ENCODE results near the gene TDRD6.

TDRD6 gene

DNA sequence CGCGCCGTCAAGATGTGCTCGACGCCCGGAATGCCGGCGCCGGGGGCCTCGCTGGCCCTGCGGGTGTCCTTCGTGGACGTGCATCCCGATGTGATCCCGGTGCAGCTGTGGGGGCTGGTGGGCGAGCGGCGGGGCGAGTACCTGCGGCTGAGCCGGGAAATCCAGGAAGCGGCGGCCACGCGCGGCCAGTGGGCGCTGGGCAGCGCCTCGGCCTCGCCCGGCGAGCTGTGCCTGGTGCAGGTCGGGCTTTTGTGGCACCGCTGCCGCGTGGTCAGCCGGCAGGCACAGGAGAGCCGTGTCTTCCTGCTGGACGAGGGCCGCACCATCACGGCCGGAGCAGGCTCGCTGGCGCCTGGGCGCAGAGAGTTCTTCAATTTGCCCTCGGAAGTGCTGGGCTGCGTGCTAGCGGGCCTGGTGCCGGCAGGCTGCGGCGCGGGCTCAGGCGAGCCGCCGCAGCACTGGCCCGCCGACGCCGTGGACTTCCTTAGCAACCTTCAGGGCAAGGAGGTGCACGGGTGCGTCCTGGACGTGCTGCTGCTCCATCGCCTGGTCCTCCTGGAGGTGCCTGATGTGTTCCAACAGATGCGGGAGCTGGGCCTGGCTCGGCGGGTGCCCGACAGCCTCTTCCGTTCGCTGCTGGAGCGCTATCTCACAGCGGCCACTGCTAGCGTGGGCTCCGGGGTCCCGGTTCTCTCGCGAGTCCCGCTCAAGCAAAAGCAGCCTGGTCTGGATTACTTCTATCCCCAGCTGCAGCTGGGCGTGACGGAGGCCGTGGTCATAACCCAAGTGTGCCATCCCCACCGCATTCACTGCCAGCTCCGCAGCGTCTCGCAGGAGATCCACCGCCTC, 656 bp downstream of the TDRD6 start:
- no peak for DNase-seq (ENCODE audit: low read depth in 2 of 2, low spot score in 1 of 2)

GRCh38 chr6:46688966-46689335, 1.3 kb downstream of the TDRD6 start:
- no peak for DNase-seq (ENCODE audit: low read depth in 2 of 2, low spot score in 1 of 2)

DNA sequence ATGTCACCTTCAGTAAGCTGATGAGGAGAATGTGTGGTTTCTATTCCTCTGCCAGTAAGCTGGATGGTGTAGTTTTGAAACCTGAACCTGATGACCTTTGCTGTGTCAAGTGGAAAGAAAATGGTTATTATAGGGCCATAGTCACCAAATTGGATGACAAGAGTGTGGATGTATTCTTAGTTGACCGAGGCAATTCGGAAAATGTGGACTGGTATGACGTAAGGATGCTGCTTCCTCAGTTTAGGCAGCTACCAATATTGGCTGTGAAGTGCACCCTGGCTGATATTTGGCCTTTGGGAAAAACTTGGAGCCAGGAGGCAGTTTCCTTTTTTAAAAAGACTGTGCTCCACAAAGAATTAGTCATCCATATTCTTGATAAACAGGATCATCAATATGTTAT, 2.0 kb downstream of the TDRD6 start:
- DNase-seq (ENCODE audit: low read depth in 2 of 2, low spot score in 1 of 2) = no peak

DNA sequence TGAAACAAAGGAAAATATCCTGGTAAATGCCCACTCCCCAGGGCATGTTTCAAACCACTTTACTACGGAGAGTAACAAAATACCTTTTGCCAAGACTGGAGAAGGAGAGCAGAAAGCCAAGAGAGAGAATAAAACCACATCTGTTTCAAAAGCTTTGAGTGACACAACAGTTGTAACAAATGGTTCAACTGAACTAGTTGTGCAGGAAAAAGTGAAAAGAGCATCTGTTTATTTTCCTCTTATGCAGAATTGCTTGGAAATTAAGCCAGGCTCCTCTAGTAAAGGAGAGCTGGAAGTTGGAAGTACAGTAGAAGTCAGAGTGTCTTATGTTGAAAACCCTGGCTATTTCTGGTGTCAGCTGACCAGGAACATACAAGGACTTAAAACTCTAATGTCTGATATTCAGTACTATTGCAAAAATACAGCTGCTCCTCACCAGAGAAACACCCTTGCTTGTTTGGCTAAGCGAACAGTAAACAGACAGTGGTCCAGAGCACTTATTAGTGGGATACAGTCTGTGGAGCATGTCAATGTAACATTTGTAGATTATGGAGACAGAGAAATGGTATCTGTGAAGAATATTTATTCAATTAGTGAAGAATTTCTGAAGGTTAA, 2.6 kb downstream of the TDRD6 start:
- no peak for DNase-seq (ENCODE audit: low read depth in 2 of 2, low spot score in 1 of 2)

DNA sequence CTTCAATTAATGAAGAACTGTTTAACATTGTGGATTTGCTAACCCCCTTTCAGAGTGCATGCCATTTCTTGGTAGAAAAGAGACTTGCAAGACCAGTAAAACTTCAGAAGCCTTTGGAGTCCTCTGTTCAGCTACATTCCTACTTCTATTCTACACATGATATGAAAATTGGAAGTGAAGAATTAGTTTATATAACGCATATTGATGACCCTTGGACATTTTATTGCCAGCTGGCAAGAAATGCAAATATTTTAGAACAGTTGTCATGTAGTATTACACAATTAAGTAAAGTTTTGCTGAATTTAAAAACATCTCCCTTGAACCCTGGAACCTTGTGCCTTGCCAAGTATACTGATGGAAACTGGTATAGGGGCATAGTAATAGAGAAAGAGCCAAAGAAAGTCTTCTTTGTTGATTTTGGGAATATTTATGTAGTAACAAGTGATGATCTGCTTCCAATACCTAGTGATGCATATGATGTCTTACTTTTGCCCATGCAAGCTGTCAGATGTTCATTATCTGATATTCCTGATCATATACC, 3.3 kb downstream of the TDRD6 start:
- DNase-seq (ENCODE audit: low read depth in 2 of 2, low spot score in 1 of 2) = no peak

GRCh38 chr6:46699970-46700369, 12.3 kb downstream of the TDRD6 start:
- no peak for DNase-seq (ENCODE audit: low read depth in 2 of 2, low spot score in 1 of 2)

- no peak for DNase-seq (ENCODE audit: low read depth in 2 of 2, low spot score in 1 of 2)
Observed at GRCh38 chr6:46704562-46704961, 16.9 kb downstream of the TDRD6 start.

DNA sequence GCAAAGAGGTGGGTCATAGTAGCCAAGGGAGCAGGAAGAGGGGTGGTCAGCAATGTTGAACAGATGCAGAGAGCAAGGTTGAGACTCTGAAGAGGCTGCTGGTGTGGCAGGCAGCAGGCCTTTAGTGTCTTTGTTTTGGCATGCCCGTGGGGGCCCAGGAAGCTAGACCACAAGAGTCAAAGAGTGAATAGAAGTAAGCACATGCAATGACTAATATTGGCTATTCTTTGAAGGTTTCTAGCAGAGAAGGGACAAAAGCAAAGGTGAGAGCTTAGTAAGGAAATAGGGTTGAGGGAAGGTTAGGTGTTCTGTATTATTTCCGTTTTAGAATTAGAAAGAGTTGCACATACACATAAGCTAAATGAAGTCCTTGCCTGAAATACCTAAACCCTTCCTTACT, 18.8 kb downstream of the TDRD6 start:
- no peak for DNase-seq (ENCODE audit: low read depth in 2 of 2, low spot score in 1 of 2)

DNA sequence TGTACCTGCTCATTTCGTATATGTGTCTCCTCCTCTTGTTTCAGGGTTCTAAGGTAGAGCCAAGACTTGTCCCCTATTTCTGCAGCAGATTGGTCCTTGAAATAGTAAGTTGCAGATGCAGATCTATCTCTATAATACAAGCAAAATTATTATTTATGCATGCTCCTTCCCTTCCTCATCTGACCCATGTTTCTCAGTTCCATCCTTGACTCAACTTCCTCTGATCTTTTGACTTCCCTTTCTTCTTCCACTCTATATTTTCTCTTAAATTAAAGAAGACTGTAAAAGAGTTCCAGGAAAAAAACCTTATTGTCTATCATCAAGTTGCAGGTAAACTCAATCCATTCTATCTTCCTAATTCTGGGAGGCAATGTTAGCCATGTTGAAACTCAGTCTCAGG, 23.8 kb downstream of the TDRD6 start:
- DNase-seq (ENCODE audit: low read depth in 2 of 2, low spot score in 1 of 2) = no peak

GRCh38 chr6:46715141-46715540, 27.5 kb downstream of the TDRD6 start:
- DNase-seq (ENCODE audit: low read depth in 2 of 2, low spot score in 1 of 2) = no peak

DNA sequence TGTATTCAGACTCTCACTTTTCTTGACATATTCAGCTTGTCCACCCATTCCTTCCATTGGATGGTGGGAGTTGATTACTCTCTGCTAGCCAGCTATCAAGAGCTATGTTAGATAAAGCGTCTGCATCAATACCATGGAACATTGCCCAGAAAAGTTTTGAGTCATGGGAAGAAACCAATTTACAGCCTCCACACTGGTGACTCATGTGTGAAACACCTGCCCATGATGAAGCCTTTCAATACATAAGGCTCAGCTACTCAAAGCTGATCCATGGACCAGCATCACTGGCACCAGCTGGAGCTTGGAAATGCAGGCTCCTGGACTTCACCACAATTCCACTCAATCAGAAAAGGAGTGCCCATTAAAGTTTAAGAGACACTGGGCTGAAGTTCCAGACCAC, 31.4 kb downstream of the TDRD6 start:
- no peak for DNase-seq (ENCODE audit: low read depth in 2 of 2, low spot score in 1 of 2)

- DNase-seq (ENCODE audit: low read depth in 2 of 2, low spot score in 1 of 2) = no peak
Observed at GRCh38 chr6:46720401-46720800, 32.7 kb downstream of the TDRD6 start.

DNA sequence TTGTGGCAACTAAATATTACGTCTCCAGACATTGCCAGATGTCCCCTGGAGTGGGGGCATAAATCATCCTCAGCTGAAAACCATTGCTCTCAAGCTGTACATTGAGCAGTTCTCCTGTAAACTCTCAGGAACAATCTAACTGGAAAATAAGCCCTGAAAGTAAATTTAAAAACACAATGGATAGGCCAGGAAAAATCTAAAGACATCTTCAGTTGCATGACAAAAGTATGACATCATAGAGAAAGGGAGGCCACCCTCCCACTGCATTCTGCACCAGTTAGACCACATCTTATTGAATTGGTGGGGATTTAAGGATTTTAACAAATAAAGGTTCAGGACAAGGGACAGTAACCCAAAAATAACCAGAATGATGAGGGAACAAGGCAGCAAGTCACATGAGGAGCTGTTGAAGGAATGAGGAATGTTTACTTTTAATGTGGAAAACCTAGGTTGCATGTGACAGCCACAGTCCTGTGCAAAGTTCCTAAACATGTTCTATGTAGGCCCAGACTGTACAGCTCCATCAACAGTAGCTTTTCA, 42.2 kb downstream of the TDRD6 start:
- no peak for DNase-seq (ENCODE audit: low read depth in 2 of 2, low spot score in 1 of 2)

DNA sequence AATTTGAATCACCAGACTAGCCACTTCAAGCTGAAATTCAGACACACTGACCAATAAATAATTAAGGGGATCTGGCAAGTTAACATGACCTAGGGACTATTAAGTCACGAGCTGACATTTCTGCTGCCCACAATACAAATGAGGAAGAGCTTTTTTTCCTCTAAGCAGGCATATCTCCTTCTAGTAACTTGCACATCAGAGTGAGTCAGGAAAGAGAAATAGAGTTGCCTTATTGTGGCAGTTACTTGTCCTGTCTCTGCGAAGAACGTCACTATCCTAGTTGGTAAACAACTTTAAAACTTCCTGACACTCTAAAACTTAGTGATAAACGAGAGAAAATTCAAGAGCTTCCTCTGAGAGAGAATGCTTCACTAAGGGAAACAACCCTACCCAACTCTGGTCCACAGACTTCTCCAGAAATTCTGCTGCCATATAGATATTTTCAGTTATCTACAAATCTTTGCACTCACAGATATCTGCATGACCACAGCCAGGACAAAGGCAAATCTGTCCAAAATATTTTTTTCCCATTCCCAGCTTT, 43.3 kb downstream of the TDRD6 start:
- DNase-seq (ENCODE audit: low read depth in 2 of 2, low spot score in 1 of 2) = no peak

DNA sequence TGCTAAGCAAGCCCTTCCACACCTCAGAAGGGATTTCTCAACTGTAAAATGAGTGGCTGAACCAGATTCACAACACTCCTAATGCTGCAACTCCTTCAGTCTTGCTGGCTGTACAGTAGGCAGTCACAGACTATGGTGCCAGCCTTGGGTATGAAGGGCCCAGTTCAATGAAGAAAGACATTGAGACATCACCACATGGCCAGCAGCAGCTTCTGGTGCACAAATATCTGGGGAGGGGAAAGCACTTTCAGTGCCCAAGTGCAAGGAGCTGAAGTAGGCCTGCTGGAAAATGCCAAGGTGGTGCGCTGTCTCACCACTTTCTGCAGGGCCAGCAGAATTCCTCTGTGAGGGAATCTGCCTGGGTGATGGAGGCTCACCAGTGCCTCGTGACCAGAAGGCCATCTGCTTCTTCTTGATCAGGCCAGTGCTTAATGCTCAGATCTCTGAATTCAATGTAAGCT, 45.7 kb downstream of the TDRD6 start:
- no peak for DNase-seq (ENCODE audit: low read depth in 2 of 2, low spot score in 1 of 2)

DNA sequence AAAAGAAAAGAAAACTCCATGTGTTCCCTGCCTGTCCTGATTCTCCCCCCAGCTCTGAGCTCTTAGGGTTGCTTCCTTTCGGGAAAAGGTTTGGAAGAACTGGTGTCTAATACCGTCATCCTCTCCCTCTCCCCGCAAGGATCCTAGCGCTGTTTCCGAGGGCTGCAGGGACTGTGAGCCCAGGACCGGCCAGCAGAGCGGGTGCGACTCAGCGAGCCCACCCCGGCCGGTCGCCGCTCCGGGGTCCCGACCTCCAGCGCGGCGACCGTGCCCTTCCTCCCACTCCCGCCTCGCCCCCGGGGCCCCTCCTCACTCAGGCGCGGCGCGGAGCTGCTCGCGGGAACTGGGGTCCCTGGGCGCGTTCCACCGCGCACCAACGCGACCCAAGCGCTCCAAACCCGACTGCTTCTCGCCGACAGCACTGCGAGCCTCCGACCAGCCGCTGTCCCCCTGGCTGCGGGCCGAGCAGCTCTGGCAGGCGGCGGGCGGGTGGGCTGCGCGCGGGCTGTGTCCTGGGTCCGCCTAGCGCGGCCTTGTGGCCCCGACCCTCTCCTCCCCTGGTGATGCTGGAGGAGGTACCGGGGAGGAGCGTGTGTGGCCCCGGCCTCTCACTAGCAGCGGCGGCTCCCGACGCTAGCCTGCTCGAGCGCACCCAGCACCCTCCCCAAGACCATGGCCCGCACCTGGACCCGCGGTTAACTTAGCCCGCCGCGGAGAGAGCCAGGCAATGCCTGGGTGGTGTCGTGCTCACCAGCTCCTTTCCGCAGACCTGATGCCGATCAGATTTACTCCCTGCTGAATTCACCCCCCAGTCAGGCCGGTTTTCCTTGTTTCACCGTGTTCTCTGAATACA, 47.4 kb downstream of the TDRD6 start, which contains the start of gene PLA2G7:
TSS of gene PLA2G7 (minus strand) at position 509 of the 853 bp plus-strand sequence. CDS start 12,484 bp downstream, outside the sequence.
- DNase-seq (ENCODE audit: low read depth in 2 of 2, low spot score in 1 of 2) = no peak

DNA sequence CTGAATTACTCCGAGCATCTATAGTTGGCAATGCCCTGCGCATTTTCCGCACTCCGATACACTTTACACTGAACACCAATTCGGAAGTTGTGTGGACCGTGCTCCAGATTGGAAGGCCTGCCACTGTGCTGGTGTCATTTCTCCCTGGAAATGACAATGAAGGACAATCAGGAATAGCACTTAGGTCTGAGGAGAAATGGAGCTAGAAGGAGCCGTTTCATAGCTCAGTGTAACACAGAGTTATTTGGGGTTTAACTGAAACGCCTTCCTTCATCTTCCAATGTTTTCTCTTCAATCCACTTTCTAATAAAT, 48.0 kb downstream of the TDRD6 start:
- DNase-seq (ENCODE audit: low read depth in 2 of 2, low spot score in 1 of 2) = no peak

DNA sequence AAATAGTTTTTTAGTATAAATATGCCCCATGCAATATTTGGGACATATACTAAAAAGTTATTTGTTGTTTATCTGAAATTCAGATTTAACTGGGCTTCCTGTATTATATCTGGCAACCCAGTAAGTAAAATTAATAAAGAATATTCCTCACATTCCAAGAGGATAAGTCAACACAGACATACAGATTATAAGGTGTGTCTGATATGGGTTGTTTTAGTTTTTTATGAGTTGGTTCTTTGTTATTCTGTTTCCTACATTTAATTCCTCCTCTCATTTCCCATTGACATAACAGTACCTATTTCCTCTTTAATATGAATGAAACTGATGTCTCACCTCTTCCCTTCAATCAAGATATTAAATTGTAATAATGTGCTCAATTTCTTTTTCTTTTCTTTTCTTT, 49.2 kb downstream of the TDRD6 start:
- DNase-seq (ENCODE audit: low read depth in 2 of 2, low spot score in 1 of 2) = no peak

DNA sequence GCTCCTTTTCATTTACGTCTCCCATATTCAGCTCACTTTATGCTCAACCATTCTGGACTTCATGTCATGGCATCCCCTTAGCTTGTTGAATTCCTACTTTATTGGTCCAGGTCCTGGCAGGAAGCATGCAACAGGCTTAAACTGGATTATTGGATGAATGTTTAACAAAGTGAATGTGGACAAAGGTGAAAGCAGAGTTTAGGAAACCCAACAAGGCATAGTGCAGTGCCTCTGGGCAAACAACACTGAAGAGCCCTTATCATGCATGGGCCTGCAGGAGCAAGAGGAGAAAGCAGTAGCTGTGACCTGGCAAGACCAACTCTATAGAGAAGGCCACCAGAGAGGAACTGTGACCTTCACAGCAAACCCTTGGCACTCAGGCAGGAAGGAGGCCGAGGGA, 53.8 kb downstream of the TDRD6 start:
- DNase-seq (ENCODE audit: low read depth in 2 of 2, low spot score in 1 of 2) = no peak

- no peak for DNase-seq (ENCODE audit: low read depth in 2 of 2, low spot score in 1 of 2)
Observed at GRCh38 chr6:46741910-46742309, 54.2 kb downstream of the TDRD6 start.
